CD4-positive, CD25-positive, alpha-beta regulatory T cell (primary cell): ENCODE measurements around the gene CD83. TPM values are rescaled to one million over a fixed set of nuclear protein-coding genes. Genes with fewer than 3 reads are reported as not detected.

Source experiments
- ATAC-seq, 2 donors: fragments of 150-1000 bp; cut with Tn5 transposase; one replicate each; pipeline ENCODE4 v1.10.0; 2021; ENCODE audit warnings: low read depth in 2 of 2, moderate number of reproducible peaks in 2 of 2, moderate library complexity in 1 of 2
- DNase-seq, 3 donors: peaks; one replicate each; pipeline versions ENCODE4 v3.0.0 to v3.0.0-alpha.2; 2012 to 2022; ENCODE audit warnings: mixed read lengths in 1 of 3
- H3K27ac ChIP-seq: one replicate; pipeline ENCODE4 v1.7.0; 2013; ENCODE audit warnings: mild to moderate bottlenecking, low read length; ENCODE audit not compliant: insufficient read depth, poor library complexity, severe bottlenecking
- H3K27me3 ChIP-seq: one replicate; pipeline ENCODE4 v1.7.0; 2013; ENCODE audit warnings: low read length; ENCODE audit not compliant: control insufficient read depth, insufficient read depth
- H3K36me3 ChIP-seq: one replicate; pipeline ENCODE4 v1.7.0; 2013; ENCODE audit warnings: mild to moderate bottlenecking, low read length, moderate library complexity; ENCODE audit not compliant: control insufficient read depth, insufficient read depth
- H3K4me1 ChIP-seq: 2 replicates; pipeline ENCODE4 v1.7.0; 2013; ENCODE audit warnings: mild to moderate bottlenecking, low read length; ENCODE audit not compliant: insufficient read depth, control insufficient read depth, poor library complexity, severe bottlenecking
- H3K4me3 ChIP-seq: one replicate; pipeline ENCODE4 v1.7.0; 2013; ENCODE audit warnings: low read depth, mild to moderate bottlenecking, low read length, moderate library complexity
- H3K9me3 ChIP-seq, 2 experiments: 1 replicate in 1 of 2; 2 replicates in 1 of 2; pipeline ENCODE4 v1.7.0; 2013; ENCODE audit warnings: low read length in 2 of 2, mild to moderate bottlenecking in 1 of 2, moderate library complexity in 1 of 2; ENCODE audit not compliant: control insufficient read depth in 2 of 2
- H3K27ac Mint-ChIP-seq, 3 donors: one replicate each; pipeline ENCODE4 v1.8.0; 2020 to 2022; ENCODE audit warnings: mild to moderate bottlenecking in 3 of 3, mixed read lengths in 3 of 3, moderate library complexity in 2 of 3
- H3K27me3 Mint-ChIP-seq: one replicate; pipeline ENCODE4 v1.8.0; 2022; ENCODE audit warnings: mild to moderate bottlenecking, mixed read lengths
- H3K36me3 Mint-ChIP-seq: one replicate; pipeline ENCODE4 v1.8.0; 2020; ENCODE audit warnings: mixed read lengths
- H3K4me1 Mint-ChIP-seq, 4 donors: one replicate each; pipeline ENCODE4 v1.8.0; 2020 to 2022; ENCODE audit warnings: mixed read lengths in 4 of 4, mild to moderate bottlenecking in 1 of 4
- H3K4me3 Mint-ChIP-seq, 4 donors: one replicate each; pipeline ENCODE4 v1.8.0; 2020 to 2022; ENCODE audit warnings: mild to moderate bottlenecking in 4 of 4, mixed read lengths in 4 of 4, moderate library complexity in 3 of 4
- H3K9me3 Mint-ChIP-seq, 7 donors: one replicate each; pipeline ENCODE4 v1.8.0; 2020 to 2022; ENCODE audit warnings: mixed read lengths in 7 of 7, mild to moderate bottlenecking in 3 of 7, moderate library complexity in 2 of 7
- polyA plus RNA-seq, 4 donors: library from polyadenylated mRNA; unstranded; fragments of 300-500 nt; fragmentation: Illumina TruSeq; gene quantifications; one replicate each; pipeline ENCODE4 v1.2.3, GENCODE V29; 2021
- total RNA-seq: library from RNA; stranded (reverse); gene quantifications from one replicate; pipeline ENCODE4 v1.2.3, GENCODE V29; 2022

Gene CD83
- total and polyA plus RNA-seq, 5 donors from 2014 or later: 2.4 to 76.8 (median 4.7) TPM

DNA sequence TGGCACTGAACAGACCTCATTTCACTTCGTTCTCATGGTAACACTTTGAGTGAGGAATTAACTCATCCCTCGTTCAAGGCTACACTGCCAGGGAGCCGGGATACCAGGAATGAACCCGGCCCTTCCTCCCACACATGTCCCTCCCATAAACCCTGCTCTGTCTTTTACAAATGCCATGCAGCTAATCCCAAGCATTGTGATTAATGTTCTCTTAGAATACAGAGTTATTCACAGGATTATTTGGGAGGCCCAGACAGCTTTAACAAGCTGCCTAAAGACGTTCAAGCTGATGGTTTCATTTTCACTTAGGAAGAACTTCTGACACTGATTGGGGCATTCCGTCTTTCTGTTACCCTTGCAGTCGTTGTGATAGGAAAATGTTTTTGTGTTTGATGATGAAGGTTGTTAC is 42.5 kb upstream of the CD83 start:
- H3K27ac Mint-ChIP-seq: peak overlapping the region; percentile 95 to 100 (median 95)
- no peaks in the 10 kb centered on the region for H3K36me3 ChIP-seq

DNA sequence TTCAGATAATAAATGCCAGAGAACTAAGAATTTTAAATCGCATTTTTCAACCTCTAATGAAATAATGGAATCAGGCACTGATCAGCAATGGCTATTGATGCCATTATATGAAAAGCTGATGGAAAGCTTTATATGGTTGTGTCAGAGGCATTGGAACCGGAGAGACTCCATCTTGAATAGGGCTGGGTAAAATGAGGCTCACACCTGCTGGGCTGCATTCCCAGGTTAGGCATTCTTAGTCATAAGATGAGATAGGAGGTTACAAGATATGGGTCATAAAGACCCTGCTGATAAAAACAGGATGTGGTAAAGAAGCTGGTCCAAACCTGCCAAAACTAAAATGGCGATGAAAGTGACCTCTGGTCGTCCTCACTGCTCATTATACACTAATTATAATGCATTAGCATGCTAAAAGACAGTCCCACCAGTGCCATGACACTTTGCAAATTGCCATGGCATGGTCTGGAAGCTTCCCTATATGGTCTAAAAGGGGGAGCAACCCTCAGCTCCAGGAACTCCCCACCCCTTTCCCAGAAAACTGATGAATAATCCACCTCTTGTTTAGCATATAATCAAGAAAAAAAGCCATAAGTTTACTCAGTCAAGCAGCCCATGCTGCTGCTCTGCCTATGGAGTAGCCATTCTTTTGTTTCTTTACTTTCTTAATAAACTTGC is 40.2 kb upstream of the CD83 start:
- ATAC-seq: no peak
- H3K27ac Mint-ChIP-seq: peak overlapping the region in 1 of 3 donors; percentile 43

More for the DNA sequence above, 42.5 kb upstream of the CD83 start:
- H3K4me1 ChIP-seq: peaks cover 10% of the 10 kb centered on the region
- Mint-ChIP-seq H3K27me3 (no peaks in the 10 kb centered on the region), H3K4me3 (peak overlapping the region; percentile 66 to 94 (median 89)), H3K4me1 (peaks cover 12 to 42% (median 27%) of the 10 kb centered on the region in 4 donors), H3K36me3 (no peaks in the 10 kb centered on the region), H3K9me3 (peaks cover 0 to 2% (median 0%) of the 10 kb centered on the region in 7 donors)
- peak overlapping the region; percentile 72 for H3K27ac ChIP-seq
- ATAC-seq (peak; percentile 73 to 77), DNase-seq (peak in 2 of 3 donors; percentile 52 to 84)
- H3K4me3 ChIP-seq: peak overlapping the region; percentile 85
- no peaks in the 10 kb centered on the region for H3K27me3 ChIP-seq
- no peaks in the 10 kb centered on the region for H3K9me3 ChIP-seq

DNA sequence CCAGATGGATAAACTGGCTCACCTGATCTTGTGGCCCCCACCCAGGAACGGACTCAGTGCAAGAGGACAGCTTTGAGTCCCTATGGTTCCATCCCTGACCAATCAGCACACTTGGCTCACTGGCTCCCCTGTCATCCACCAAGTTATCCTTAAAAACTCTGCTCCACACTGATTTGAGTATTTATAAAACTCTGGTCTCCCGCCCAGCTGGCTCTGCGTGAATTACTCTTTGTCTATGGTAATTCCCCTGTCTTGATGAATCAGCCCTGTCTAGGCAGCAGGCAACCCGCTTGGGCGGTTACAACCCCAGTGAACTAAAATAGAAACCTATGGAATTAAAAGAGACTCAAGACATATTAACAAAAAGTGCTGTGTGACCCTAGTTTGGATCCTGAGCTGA is 38.1 kb upstream of the CD83 start:
- Mint-ChIP-seq H3K27me3 (no peaks in the 10 kb centered on the region), H3K9me3 (peaks cover 0 to 2% (median 0%) of the 10 kb centered on the region in 7 donors), H3K27ac (peak overlapping the region in 1 of 3 donors; percentile 59), H3K4me3 (peak overlapping the region in 1 of 4 donors; percentile 80), H3K4me1 (peaks cover 12 to 32% (median 19%) of the 10 kb centered on the region in 4 donors), H3K36me3 (no peaks in the 10 kb centered on the region)
- H3K9me3 ChIP-seq: no peaks in the 10 kb centered on the region
- ATAC-seq: no peak
- H3K4me1 ChIP-seq: peaks cover 7% of the 10 kb centered on the region
- no peak overlapping the region for H3K4me3 ChIP-seq
- DNase-seq: no peak
- H3K36me3 ChIP-seq: no peaks in the 10 kb centered on the region
- H3K27me3 ChIP-seq: no peaks in the 10 kb centered on the region
- no peak overlapping the region for H3K27ac ChIP-seq

More for the DNA sequence above, 40.2 kb upstream of the CD83 start:
- no peak overlapping the region for H3K27ac ChIP-seq
- Mint-ChIP-seq H3K27me3 (no peaks in the 10 kb centered on the region), H3K4me3 (peak overlapping the region in 1 of 4 donors; percentile 2), H3K36me3 (no peaks in the 10 kb centered on the region), H3K9me3 (peaks cover 0 to 2% (median 0%) of the 10 kb centered on the region in 7 donors), H3K4me1 (peaks cover 12 to 42% (median 27%) of the 10 kb centered on the region in 4 donors)
- H3K4me1 ChIP-seq: peaks cover 10% of the 10 kb centered on the region
- no peak overlapping the region for H3K4me3 ChIP-seq
- H3K36me3 ChIP-seq: no peaks in the 10 kb centered on the region
- H3K9me3 ChIP-seq: no peaks in the 10 kb centered on the region
- no peaks in the 10 kb centered on the region for H3K27me3 ChIP-seq
- DNase-seq: peak in 1 of 3 donors; percentile 43

DNA sequence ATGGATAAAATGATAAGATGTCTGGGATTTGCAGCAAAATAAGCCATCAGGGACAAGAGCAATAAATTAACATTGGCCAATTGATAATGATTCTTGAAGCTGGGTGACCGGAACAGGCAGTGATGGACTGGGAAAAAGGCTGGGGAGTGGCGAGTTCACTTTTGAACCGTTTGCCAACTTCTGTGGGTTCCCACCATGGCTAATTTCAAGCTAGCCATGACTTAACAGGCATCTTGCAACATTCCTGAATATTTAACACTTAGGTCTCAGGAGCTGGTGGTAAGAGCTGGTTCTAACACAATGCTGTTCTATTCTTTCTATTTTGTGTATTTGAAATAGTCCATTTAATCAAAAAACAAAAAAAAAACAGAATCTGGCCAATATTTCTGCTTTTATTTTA is 37.6 kb upstream of the CD83 start:
- Mint-ChIP-seq H3K4me3 (no peak overlapping the region), H3K27ac (peak overlapping the region in 1 of 3 donors; percentile 59), H3K9me3 (peaks cover 0 to 2% (median 0%) of the 10 kb centered on the region in 7 donors), H3K36me3 (no peaks in the 10 kb centered on the region), H3K4me1 (peaks cover 7 to 27% (median 14%) of the 10 kb centered on the region in 4 donors), H3K27me3 (no peaks in the 10 kb centered on the region)
- Histone ChIP-seq H3K4me3 (no peak overlapping the region), H3K4me1 (peaks cover 2% of the 10 kb centered on the region), H3K36me3 (no peaks in the 10 kb centered on the region), H3K27me3 (no peaks in the 10 kb centered on the region), H3K27ac (no peak overlapping the region), H3K9me3 (no peaks in the 10 kb centered on the region)
- ATAC-seq (no peak), DNase-seq (no peak)

DNA sequence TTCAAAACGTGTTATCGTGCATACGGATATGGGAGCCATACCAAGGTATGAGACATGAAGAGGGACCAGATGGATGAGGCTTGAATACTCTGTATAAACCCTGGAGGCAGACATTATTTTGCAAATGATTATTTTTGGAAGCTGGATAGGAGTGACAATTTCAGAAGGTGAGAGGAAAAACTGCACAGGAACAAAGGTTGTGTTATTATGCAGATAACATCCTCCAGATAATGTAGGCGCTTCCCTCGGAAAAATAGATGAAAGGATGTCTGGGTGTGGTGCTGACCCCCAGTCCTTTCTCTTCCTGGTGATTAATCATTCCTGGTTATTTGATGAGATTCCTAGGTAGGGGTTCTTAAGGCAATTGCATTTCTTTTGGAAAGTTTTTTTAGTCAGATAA is 36.4 kb upstream of the CD83 start:
- no peak for DNase-seq
- Mint-ChIP-seq H3K27ac (no peak overlapping the region), H3K27me3 (no peaks in the 10 kb centered on the region), H3K36me3 (no peaks in the 10 kb centered on the region), H3K9me3 (peaks cover 0 to 2% (median 0%) of the 10 kb centered on the region in 7 donors), H3K4me1 (peaks cover 0 to 20% (median 8%) of the 10 kb centered on the region in 4 donors), H3K4me3 (no peak overlapping the region)
- ATAC-seq: no peak
- Histone ChIP-seq H3K27ac (no peak overlapping the region), H3K9me3 (no peaks in the 10 kb centered on the region), H3K4me3 (no peak overlapping the region), H3K27me3 (no peaks in the 10 kb centered on the region), H3K36me3 (no peaks in the 10 kb centered on the region), H3K4me1 (no peaks in the 10 kb centered on the region)

DNA sequence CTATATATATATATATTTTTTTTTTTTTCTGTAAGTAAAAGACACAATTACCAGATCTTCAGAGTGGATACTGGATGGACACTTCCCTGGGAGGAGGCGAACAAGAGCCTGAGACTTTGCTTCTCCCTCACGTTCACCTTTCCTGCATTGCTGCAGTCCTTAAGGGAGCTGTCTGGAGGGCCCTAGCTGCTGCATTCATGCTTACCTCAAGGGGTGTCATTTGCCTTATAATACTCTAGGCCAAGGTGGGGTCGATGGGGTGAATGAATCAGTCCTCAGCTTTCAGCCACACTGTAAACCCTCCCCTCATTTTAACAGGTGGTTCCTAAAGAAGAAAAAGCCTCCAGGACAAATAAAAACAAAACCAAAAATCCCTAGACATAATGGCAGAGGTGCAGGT is 34.8 kb upstream of the CD83 start:
- no peak overlapping the region for H3K27ac Mint-ChIP-seq
- Histone ChIP-seq H3K27ac (no peak overlapping the region), H3K4me1 (no peaks in the 10 kb centered on the region), H3K9me3 (no peaks in the 10 kb centered on the region), H3K4me3 (no peak overlapping the region), H3K36me3 (no peaks in the 10 kb centered on the region), H3K27me3 (no peaks in the 10 kb centered on the region)
- DNase-seq (no peak), ATAC-seq (no peak)
- no peaks in the 10 kb centered on the region for H3K9me3 Mint-ChIP-seq
- H3K27me3 Mint-ChIP-seq: no peaks in the 10 kb centered on the region
- H3K36me3 Mint-ChIP-seq: no peaks in the 10 kb centered on the region
- H3K4me3 Mint-ChIP-seq: no peak overlapping the region
- peaks cover 0 to 9% (median under 1%) of the 10 kb centered on the region in 4 donors for H3K4me1 Mint-ChIP-seq

DNA sequence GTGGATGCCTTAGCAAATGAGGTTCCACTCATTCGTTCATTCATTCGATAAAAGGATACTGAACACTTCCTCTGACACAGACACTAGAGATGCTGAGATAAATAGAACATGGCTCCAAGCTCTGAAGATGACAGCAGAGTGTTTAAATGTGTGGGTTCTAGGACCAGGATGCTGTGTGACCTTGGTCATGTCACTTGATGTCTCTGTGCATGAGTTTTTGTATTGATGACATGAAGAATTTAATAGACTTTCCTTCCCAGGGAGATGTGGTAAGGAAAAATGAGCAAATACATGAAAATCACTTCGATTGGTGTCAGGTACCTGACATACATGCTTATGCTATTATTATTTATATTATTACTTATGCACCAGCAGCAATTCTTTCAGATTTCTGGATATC is 34.3 kb upstream of the CD83 start:
- Histone ChIP-seq H3K27me3 (no peaks in the 10 kb centered on the region), H3K4me3 (no peak overlapping the region), H3K36me3 (no peaks in the 10 kb centered on the region), H3K27ac (no peak overlapping the region), H3K4me1 (no peaks in the 10 kb centered on the region), H3K9me3 (no peaks in the 10 kb centered on the region)
- Mint-ChIP-seq H3K27ac (peak overlapping the region in 1 of 3 donors; percentile 21), H3K4me1 (peaks cover 0 to 6% (median 0%) of the 10 kb centered on the region in 4 donors), H3K4me3 (no peak overlapping the region), H3K27me3 (no peaks in the 10 kb centered on the region), H3K9me3 (no peaks in the 10 kb centered on the region), H3K36me3 (no peaks in the 10 kb centered on the region)
- DNase-seq (no peak), ATAC-seq (no peak)

DNA sequence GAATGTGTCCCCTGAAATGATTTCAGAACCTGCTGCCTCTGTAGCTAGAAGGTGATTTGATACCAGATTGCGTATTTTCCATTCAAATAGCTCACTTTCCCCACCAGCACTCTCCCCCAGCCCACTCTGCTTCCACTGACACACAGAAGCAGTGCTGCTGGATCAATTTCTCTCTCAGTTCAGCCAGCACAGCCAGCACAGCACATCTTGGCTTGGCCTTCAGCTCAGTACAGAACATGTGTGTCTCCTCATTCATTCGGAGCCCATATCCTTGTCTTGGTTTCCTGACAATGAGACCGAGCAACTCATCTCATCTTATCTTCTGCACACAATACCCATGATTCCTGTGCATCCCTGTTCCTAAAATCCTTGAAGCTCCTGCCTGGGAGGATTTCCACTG is 33.8 kb upstream of the CD83 start:
- ATAC-seq: no peak
- Mint-ChIP-seq H3K9me3 (no peaks in the 10 kb centered on the region), H3K36me3 (no peaks in the 10 kb centered on the region), H3K27me3 (no peaks in the 10 kb centered on the region), H3K4me1 (peaks cover 0 to 8% (median 0%) of the 10 kb centered on the region in 4 donors), H3K27ac (peak overlapping the region in 1 of 3 donors; percentile 21), H3K4me3 (no peak overlapping the region)
- H3K9me3 ChIP-seq: no peaks in the 10 kb centered on the region
- H3K27ac ChIP-seq: no peak overlapping the region
- DNase-seq: no peak
- no peaks in the 10 kb centered on the region for H3K4me1 ChIP-seq
- no peak overlapping the region for H3K4me3 ChIP-seq
- H3K27me3 ChIP-seq: no peaks in the 10 kb centered on the region
- H3K36me3 ChIP-seq: no peaks in the 10 kb centered on the region
